Mesothelial cell of epicardium (in vitro differentiated cells): Measurements from ENCODE around the gene NTNG2. TPM values are rescaled to one million over a fixed set of nuclear protein-coding genes. Genes with fewer than 3 reads are reported as not detected.

ENCODE experiments used
- DNase-seq, 2 experiments: peaks; one replicate each; pipeline ENCODE4 v3.0.0; 2021; ENCODE audit warnings: low spot score in 2 of 2; ENCODE audit not compliant: unreplicated experiment in 2 of 2
- H3K27ac Mint-ChIP-seq: 2 replicates; pipeline ENCODE4 v1.8.0; 2021; ENCODE audit warnings: mixed read lengths
- H3K27me3 Mint-ChIP-seq: 2 replicates; pipeline ENCODE4 v1.8.0; 2021; ENCODE audit warnings: low read depth, mixed read lengths
- H3K36me3 Mint-ChIP-seq: 2 replicates; pipeline ENCODE4 v1.8.0; 2021; ENCODE audit warnings: mixed read lengths
- H3K4me1 Mint-ChIP-seq: 2 replicates; pipeline ENCODE4 v1.8.0; 2021; ENCODE audit warnings: mixed read lengths
- H3K4me3 Mint-ChIP-seq: 2 replicates; pipeline ENCODE4 v1.8.0; 2021; ENCODE audit warnings: mild to moderate bottlenecking, moderate library complexity, mixed read lengths
- H3K9me3 Mint-ChIP-seq: 2 replicates; pipeline ENCODE4 v1.8.0; 2021; ENCODE audit warnings: mixed read lengths
- CTCF ChIP-seq: fragments of 200-600 bp; sonication (generic); IDR thresholded peaks from one replicate; pipeline ENCODE4 v1.5.0; 2021; ENCODE audit warnings: antibody characterized with exemption; ENCODE audit not compliant: unreplicated experiment
- total RNA-seq: library from RNA; stranded (reverse); gene quantifications from 3 replicates; pipeline ENCODE4 v1.2.1, GENCODE V29; 2021

NTNG2 gene
- total RNA-seq, 1 donor from 2014 or later: 8.1 TPM

GRCh38 chr9:132249690-132250089, 87.8 kb downstream of the NTNG2 start:
- no peak for TF ChIP-seq CTCF
- H3K4me1 Mint-ChIP-seq: peaks cover 5% of the 10 kb centered on the region
- H3K27ac Mint-ChIP-seq: no peak overlapping the region
- DNase-seq: no peak
- H3K9me3 Mint-ChIP-seq: peaks cover 14% of the 10 kb centered on the region
- H3K36me3 Mint-ChIP-seq: no peaks in the 10 kb centered on the region
- no peaks in the 10 kb centered on the region for H3K27me3 Mint-ChIP-seq
- H3K4me3 Mint-ChIP-seq: no peak overlapping the region

- DNase-seq: no peak
- H3K9me3 Mint-ChIP-seq: peaks cover 14% of the 10 kb centered on the region
- no peak overlapping the region for H3K4me3 Mint-ChIP-seq
- no peaks in the 10 kb centered on the region for H3K36me3 Mint-ChIP-seq
- no peaks in the 10 kb centered on the region for H3K27me3 Mint-ChIP-seq
- peaks cover 5% of the 10 kb centered on the region for H3K4me1 Mint-ChIP-seq
- H3K27ac Mint-ChIP-seq: no peak overlapping the region
- TF ChIP-seq CTCF: no peak
Measured at GRCh38 chr9:132250324-132251262, 88.7 kb downstream of the NTNG2 start.

DNA sequence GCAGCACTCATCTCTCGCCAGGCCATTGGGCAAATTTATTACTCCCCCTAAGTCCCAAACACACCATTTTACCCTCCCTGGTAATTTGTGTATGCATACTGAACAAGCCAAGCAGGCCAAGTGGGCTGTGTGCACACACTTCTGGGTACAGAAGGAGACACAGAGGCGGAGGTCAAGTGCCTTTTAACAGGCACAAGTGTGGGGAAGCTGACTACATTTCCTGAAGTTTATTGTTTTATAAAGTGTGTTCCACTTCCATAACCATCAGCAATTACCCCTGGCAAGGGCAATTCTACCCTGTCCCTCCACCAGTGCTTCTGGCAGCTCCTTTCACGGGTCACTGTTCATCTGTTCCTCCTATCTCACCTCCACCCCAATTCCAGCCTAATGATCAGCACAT, 99.0 kb downstream of the NTNG2 start:
- Mint-ChIP-seq H3K4me3 (no peak overlapping the region), H3K4me1 (peaks cover 5% of the 10 kb centered on the region)
- TF ChIP-seq CTCF: no peak

GRCh38 chr9:132266017-132266416, 104.2 kb downstream of the NTNG2 start:
- Mint-ChIP-seq H3K4me3 (no peak overlapping the region), H3K9me3 (no peaks in the 10 kb centered on the region), H3K4me1 (peaks cover 4% of the 10 kb centered on the region), H3K27ac (no peak overlapping the region), H3K27me3 (no peaks in the 10 kb centered on the region), H3K36me3 (peaks cover 22% of the 10 kb centered on the region)
- no peak for TF ChIP-seq CTCF
- no peak for DNase-seq

More for the DNA sequence above, 99.0 kb downstream of the NTNG2 start:
- H3K27ac Mint-ChIP-seq: no peak overlapping the region
- H3K27me3 Mint-ChIP-seq: no peaks in the 10 kb centered on the region
- H3K9me3 Mint-ChIP-seq: no peaks in the 10 kb centered on the region
- DNase-seq: no peak
- H3K36me3 Mint-ChIP-seq: peaks cover 14% of the 10 kb centered on the region

DNA sequence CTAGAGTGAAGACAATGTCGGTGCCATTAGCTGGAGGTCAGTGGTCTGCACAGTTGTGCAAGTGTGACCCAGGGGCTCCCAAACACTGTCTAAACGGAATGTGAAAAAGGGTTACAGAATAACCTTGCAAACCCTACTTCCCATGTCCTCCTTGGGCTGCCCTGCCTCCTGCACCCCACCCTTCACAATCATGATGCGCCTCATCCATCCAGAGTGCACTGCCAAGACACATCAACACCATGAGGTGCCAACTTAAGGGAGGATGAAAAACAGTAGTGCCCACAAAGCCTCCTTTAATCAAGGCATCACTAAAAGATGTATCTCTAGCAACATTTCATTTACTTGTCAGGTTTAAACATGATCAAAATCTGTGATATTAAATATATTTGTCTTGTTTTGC, 105.8 kb downstream of the NTNG2 start:
- H3K9me3 Mint-ChIP-seq: no peaks in the 10 kb centered on the region
- H3K27me3 Mint-ChIP-seq: no peaks in the 10 kb centered on the region
- peaks cover 4% of the 10 kb centered on the region for H3K4me1 Mint-ChIP-seq
- H3K27ac Mint-ChIP-seq: no peak overlapping the region
- no peak overlapping the region for H3K4me3 Mint-ChIP-seq
- TF ChIP-seq CTCF: no peak
- peaks cover 28% of the 10 kb centered on the region for H3K36me3 Mint-ChIP-seq
- no peak for DNase-seq
